Heart right ventricle (tissue), 16 donors: ENCODE data around the gene CD96. TPM values are rescaled to one million over a fixed set of nuclear protein-coding genes. Genes with fewer than 3 reads are reported as not detected.

Experiments used
- ATAC-seq, 8 donors: fragments of 200-7000 bp; cut with Tn5 transposase; one replicate each; pipeline ENCODE4 v1.9.1; 2020; ENCODE audit warnings: mild to moderate bottlenecking in 8 of 8, moderate library complexity in 8 of 8, moderate number of reproducible peaks in 1 of 8
- DNase-seq, 2 donors: peaks; one replicate each; pipeline ENCODE4 v3.0.0-alpha.2; 2020
- H3K27ac ChIP-seq, 10 donors: fragments of 200-600 bp; sonication (generic) in 2 of 10; one replicate each; pipeline versions ENCODE4 v1.5.0 to v1.8.0; 2020 to 2022; ENCODE audit warnings: mild to moderate bottlenecking in 3 of 10
- H3K27me3 ChIP-seq, 7 donors: fragments of 200-600 bp; one replicate each; pipeline ENCODE4 v1.8.0; 2021 to 2022; ENCODE audit warnings: mild to moderate bottlenecking in 2 of 7
- H3K36me3 ChIP-seq, 9 donors: fragments of 200-600 bp; sonication (generic) in 1 of 9; one replicate each; pipeline versions ENCODE4 v1.5.0 to v1.8.0; 2020 to 2022; ENCODE audit warnings: mild to moderate bottlenecking in 2 of 9
- H3K4me1 ChIP-seq, 9 donors: fragments of 200-600 bp; sonication (generic) in 1 of 9; one replicate each; pipeline versions ENCODE4 v1.5.0 to v1.8.0; 2020 to 2022; ENCODE audit warnings: mild to moderate bottlenecking in 4 of 9
- H3K4me3 ChIP-seq, 10 donors: fragments of 200-600 bp; sonication (generic) in 2 of 10; one replicate each; pipeline versions ENCODE4 v1.5.0 to v1.8.0; 2020 to 2022; ENCODE audit warnings: mild to moderate bottlenecking in 7 of 10, moderate library complexity in 2 of 10
- H3K9me3 ChIP-seq, 11 donors: fragments of 200-600 bp in 10 of 11; sonication (generic) in 2 of 11; one replicate each; pipeline versions ENCODE4 v1.5.0 to v1.8.0; 2013 to 2022; ENCODE audit warnings: mild to moderate bottlenecking in 2 of 11, control low read depth in 1 of 11, moderate library complexity in 1 of 11
- WGBS, 2 donors: extraction: QIAGEN DNeasy Blood & Tissue Kit; methylation state at CpG; one replicate each; pipeline ENCODE4 v1.1.7; 2013; ENCODE audit warnings: inconsistent platforms in 1 of 2; 5-methylcytosine and 5-hydroxymethylcytosine counted together
- intact Hi-C, 10 donors: fragments of 100-400 bp; cut with DNase I; formaldehyde crosslinking; loops; one replicate each; pipeline versions ENCODE4 v1.11.1 to v1.14.2; 2022
- polyA plus RNA-seq, 2 donors: library from polyadenylated mRNA; stranded (reverse); fragments of 200-250 nt; gene quantifications; one replicate each; pipeline ENCODE4 v1.2.3, GENCODE V29; 2013
- total RNA-seq, 10 donors: library from RNA; stranded (reverse); fragmentation: NEBNext Ultra II Directional in 3 of 10; extraction: Animal tissue kit (Norgen Biotek cat#: 25700) in 3 of 10; gene quantifications; one replicate each; pipeline versions ENCODE4 v1.2.1 to v1.2.4, GENCODE V29; 2021 to 2023
- TF ChIP-seq, protein P1 (sequence below), 9 donors: fragments of 200-600 bp; sonication (generic) in 2 of 9; IDR thresholded peaks; one replicate each; pipeline versions ENCODE4 v1.5.0 to v1.8.0; 2021 to 2022; ENCODE audit warnings: antibody characterized with exemption in 9 of 9, mild to moderate bottlenecking in 5 of 9, moderate library complexity in 1 of 9
- donor health status: Arrhythmogenic right ventricular cardiomyopathy.
- donor health status: ischemic (EF 13 %, LVEDD 7.1; RV severe dilation, severe dysfunction).
- donor health status: healthy with polysubstance abuse.
- donor health status: DM: no; HTN: yes; CAD: no.
- donor health status: DM: no; HTN: no; CAD: no.
- donor health status: ischemic (EF 25% LVEDD 6.9; RV normal size, moderate dysfunction).
- donor health status: ischemic (EF 25% LVEDD 5.7; RV mildly dilated, moderate dysfunction).
- donor health status: healthy.
- donor health status: DM: yes; HTN: yes; CAD: no.
- donor health status: Ischemic cardiomyopathy.
- donor health status: ischemic (EF 35%, LVEDD 5.7; RV mildly dilated, moderate dysfunction).
- donor health status: nonischemic (EF 11% LVEDD 7.7; RV severe dilation, severe dysfunction).
- donor health status: DM: yes; HTN: yes; CAD: no.
- donor health status: PGD.
- donor health status: ischemic (EF 29% LVEDD 5.4; RV normal size, mild dysfunction).
- donor health status: nonischemic (EF 23%, LVEDD 6.1; RV moderate dilation, normal function).

Gene CD96
- total and polyA plus RNA-seq, 12 donors: 0.07 to 6.2 (median 0.28) TPM

DNA sequence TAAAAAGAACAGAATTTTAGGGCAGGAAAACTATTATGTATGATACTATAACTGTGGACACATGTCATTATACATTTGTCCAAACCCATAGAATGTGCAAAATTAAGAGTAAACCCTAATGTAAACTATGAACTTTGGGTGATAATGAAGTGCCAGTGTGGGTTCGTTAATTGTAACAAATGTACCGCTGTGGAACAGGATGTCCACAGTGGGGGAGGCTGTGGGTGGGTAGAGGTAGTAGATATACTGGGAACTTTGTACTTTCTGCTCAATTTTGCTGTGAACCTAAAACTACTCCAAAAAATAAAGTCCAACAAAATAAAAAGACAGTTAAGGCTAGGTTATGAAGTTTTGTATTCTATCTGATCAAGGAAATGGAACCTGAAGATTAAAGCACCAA lies 24.8 kb downstream of the CD96 start:
- Histone ChIP-seq H3K36me3 (no peaks in the 10 kb centered on the region), H3K9me3 (no peaks in the 10 kb centered on the region), H3K4me1 (no peaks in the 10 kb centered on the region), H3K4me3 (no peak overlapping the region), H3K27ac (no peak overlapping the region), H3K27me3 (peaks cover 0 to 9% (median 3%) of the 10 kb centered on the region in 7 donors)
- TF ChIP-seq, protein P1, sequence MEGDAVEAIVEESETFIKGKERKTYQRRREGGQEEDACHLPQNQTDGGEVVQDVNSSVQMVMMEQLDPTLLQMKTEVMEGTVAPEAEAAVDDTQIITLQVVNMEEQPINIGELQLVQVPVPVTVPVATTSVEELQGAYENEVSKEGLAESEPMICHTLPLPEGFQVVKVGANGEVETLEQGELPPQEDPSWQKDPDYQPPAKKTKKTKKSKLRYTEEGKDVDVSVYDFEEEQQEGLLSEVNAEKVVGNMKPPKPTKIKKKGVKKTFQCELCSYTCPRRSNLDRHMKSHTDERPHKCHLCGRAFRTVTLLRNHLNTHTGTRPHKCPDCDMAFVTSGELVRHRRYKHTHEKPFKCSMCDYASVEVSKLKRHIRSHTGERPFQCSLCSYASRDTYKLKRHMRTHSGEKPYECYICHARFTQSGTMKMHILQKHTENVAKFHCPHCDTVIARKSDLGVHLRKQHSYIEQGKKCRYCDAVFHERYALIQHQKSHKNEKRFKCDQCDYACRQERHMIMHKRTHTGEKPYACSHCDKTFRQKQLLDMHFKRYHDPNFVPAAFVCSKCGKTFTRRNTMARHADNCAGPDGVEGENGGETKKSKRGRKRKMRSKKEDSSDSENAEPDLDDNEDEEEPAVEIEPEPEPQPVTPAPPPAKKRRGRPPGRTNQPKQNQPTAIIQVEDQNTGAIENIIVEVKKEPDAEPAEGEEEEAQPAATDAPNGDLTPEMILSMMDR (IDR thresholded peaks at IDR 0.05): no peak
- 46 to 56% methylated on average over 2 of the region's 2 CpGs for WGBS, 2 donors
- ATAC-seq (no peak), DNase-seq (no peak)
- intact Hi-C loops: no loop called here

DNA sequence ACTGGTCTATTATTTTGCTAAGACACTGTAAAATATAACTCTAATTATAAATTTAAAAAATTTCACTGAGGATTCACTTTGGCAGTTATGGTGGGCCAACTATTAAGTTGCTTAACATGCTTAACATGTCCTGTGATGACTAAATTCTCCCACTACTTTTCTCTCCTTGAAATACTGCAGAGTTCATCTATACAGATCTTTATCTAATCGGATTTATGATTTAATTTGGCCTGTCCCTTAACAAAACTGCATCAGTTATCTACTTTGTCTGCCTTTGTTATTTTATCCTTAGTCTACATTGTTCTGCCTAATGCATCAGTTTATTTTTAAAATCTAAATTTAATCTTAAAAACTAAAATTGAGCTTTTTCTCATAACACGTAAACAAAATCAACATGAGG lies 26.4 kb downstream of the CD96 start:
- DNase-seq (no peak), ATAC-seq (no peak)
- intact Hi-C loops: no loop called here
- Histone ChIP-seq H3K27ac (no peak overlapping the region), H3K4me3 (no peak overlapping the region), H3K9me3 (no peaks in the 10 kb centered on the region), H3K36me3 (no peaks in the 10 kb centered on the region), H3K4me1 (no peaks in the 10 kb centered on the region), H3K27me3 (peaks cover 0 to 9% (median 5%) of the 10 kb centered on the region in 7 donors)
- 87 to 88% methylated on average over 2 of the region's 2 CpGs for WGBS, 2 donors
- TF ChIP-seq, protein P1 (IDR thresholded peaks at IDR 0.05): no peak

- intact Hi-C loops: no loop called here
- TF ChIP-seq, protein P1 (IDR thresholded peaks at IDR 0.05): no peak
- ATAC-seq (no peak), DNase-seq (no peak)
- Histone ChIP-seq H3K27me3 (peaks cover 0 to 9% (median 5%) of the 10 kb centered on the region in 7 donors), H3K4me1 (no peaks in the 10 kb centered on the region), H3K9me3 (no peaks in the 10 kb centered on the region), H3K27ac (no peak overlapping the region), H3K36me3 (no peaks in the 10 kb centered on the region), H3K4me3 (no peak overlapping the region)
These were observed 26.9 kb downstream of the CD96 start for GRCh38 chr3:111568911-111569310.

- H3K27ac ChIP-seq: no peak overlapping the region
- H3K9me3 ChIP-seq: no peaks in the 10 kb centered on the region
- no peaks in the 10 kb centered on the region for H3K36me3 ChIP-seq
- no peak overlapping the region for H3K4me3 ChIP-seq
- DNase-seq (no peak), ATAC-seq (no peak)
- WGBS, 2 donors: 87 to 91% methylated on average over 12 of the region's 12 CpGs
- H3K4me1 ChIP-seq: no peaks in the 10 kb centered on the region
- TF ChIP-seq, protein P1 (IDR thresholded peaks at IDR 0.05): no peak
- peaks cover 0 to 8% (median 0%) of the 10 kb centered on the region in 7 donors for H3K27me3 ChIP-seq
- intact Hi-C loops: no loop called here
These were observed 28.5 kb downstream of the CD96 start for GRCh38 chr3:111570404-111571030.
